HepG2 (cell line): ENCODE results near the gene ITPR1. TPM values are rescaled to one million over a fixed set of nuclear protein-coding genes. Genes with fewer than 3 reads are reported as not detected.

Source experiments
- ARID4A ChIP-seq: sonication (generic); formaldehyde crosslinking; IDR thresholded peaks from 2 replicates; pipeline ENCODE4 v1.5.0; 2020; ENCODE audit warnings: mild to moderate bottlenecking, missing genetic modification reagents, borderline replicate concordance
- HNF1A ChIP-seq, 2 experiments: sonication (generic) in 1 of 2; formaldehyde crosslinking in 1 of 2; IDR thresholded peaks; 2 replicates each; pipeline versions ENCODE4 v1.4.0 to v1.6.1; 2016 to 2020; ENCODE audit warnings: borderline replicate concordance in 1 of 2, low read depth in 1 of 2, mild to moderate bottlenecking in 1 of 2, missing genetic modification reagents in 1 of 2
- HNRNPH1 ChIP-seq: fragments of 200-400 bp; formaldehyde crosslinking; optimal IDR thresholded peaks from 2 replicates; pipeline ENCODE3; 2017; ENCODE audit warnings: mild to moderate bottlenecking, low read depth, low read length
- HOMEZ ChIP-seq: IDR thresholded peaks from 2 replicates; pipeline ENCODE4 v1.6.1; 2016; ENCODE audit warnings: low read depth
- HOXA3 ChIP-seq: sonication (generic); formaldehyde crosslinking; IDR thresholded peaks from 2 replicates; pipeline ENCODE4 v1.5.0; 2020; ENCODE audit warnings: missing genetic modification reagents
- KDM5B ChIP-seq: sonication (generic); formaldehyde crosslinking; IDR thresholded peaks from 2 replicates; pipeline ENCODE4 v1.4.0; 2020; ENCODE audit warnings: missing genetic modification reagents, mild to moderate bottlenecking, borderline replicate concordance
- PBX2 ChIP-seq: IDR thresholded peaks from 2 replicates; pipeline ENCODE4 v1.6.1; 2016; ENCODE audit warnings: control low read depth
- PRDM4 ChIP-seq: sonication (generic); formaldehyde crosslinking; IDR thresholded peaks from 2 replicates; pipeline ENCODE4 v1.9.0; 2021; ENCODE audit warnings: missing genetic modification reagents, borderline replicate concordance
- RXRA ChIP-seq: sonication (generic); formaldehyde crosslinking; IDR thresholded peaks from 2 replicates; pipeline ENCODE4 v1.5.1; 2020; ENCODE audit warnings: missing genetic modification reagents
- SAP130 ChIP-seq: IDR thresholded peaks from 2 replicates; pipeline ENCODE4 v1.6.1; 2016; ENCODE audit warnings: low read depth
- SKI ChIP-seq: fragments of 450-650 bp; IDR thresholded peaks from one replicate; pipeline ENCODE4 v1.6.1; 2018; ENCODE audit warnings: mild to moderate bottlenecking; ENCODE audit not compliant: partially characterized antibody
- ZNF282 ChIP-seq: fragments of 450-650 bp; IDR thresholded peaks from 2 replicates; pipeline ENCODE4 v1.6.1; 2018; ENCODE audit not compliant: partially characterized antibody
- ZNF343 ChIP-seq: sonication (generic); formaldehyde crosslinking; IDR thresholded peaks from 2 replicates; pipeline ENCODE4 v1.4.0; 2020; ENCODE audit warnings: mild to moderate bottlenecking, missing genetic modification reagents
- ZNF382 ChIP-seq: sonication (generic); formaldehyde crosslinking; IDR thresholded peaks from 2 replicates; pipeline ENCODE4 v1.5.0; 2020; ENCODE audit warnings: missing genetic modification reagents, mild to moderate bottlenecking, borderline replicate concordance
- ZNF607 ChIP-seq: sonication (generic); formaldehyde crosslinking; IDR thresholded peaks from 2 replicates; pipeline ENCODE4 v1.5.1; 2020; ENCODE audit warnings: missing genetic modification reagents, mild to moderate bottlenecking, borderline replicate concordance
- polyA plus RNA-seq, 8 experiments: library from polyadenylated mRNA; depleted of rRNA in 3 of 8; stranded (reverse) in 7 of 8; unstranded in 1 of 8; fragments of >200 nt; fragmentation: Illumina TruSeq in 4 of 8; extraction: Trizol in 4 of 8; gene quantifications; 2 replicates each; pipeline versions ENCODE4 v1.2.1 to v1.2.3, GENCODE V29; 2011 to 2016; ENCODE audit warnings: low read depth in 4 of 8, missing spikeins in 1 of 8, mixed read lengths in 1 of 8; ENCODE audit not compliant: insufficient read depth in 1 of 8
- total RNA-seq, 5 experiments: library from RNA; depleted of rRNA; stranded (reverse); fragments of >200 nt; fragmentation: Illumina TruSeq; extraction: Trizol; gene quantifications; 2 replicates each; pipeline ENCODE4 v1.2.3, GENCODE V29; 2016; ENCODE audit warnings: low read depth in 1 of 5

ITPR1 gene
- total and polyA plus RNA-seq, 2 of the 13 experiments (the other 11 are each of a cell fraction or from before 2014, with no cell fraction given): 10.0 to 11.4 TPM

GRCh38 chr3:4460334-4460733 is 32.8 kb upstream of the ITPR1 start (continued):
- no peak for TF ChIP-seq HOMEZ (CRISPR knock-in tag)
- TF ChIP-seq SAP130 (CRISPR knock-in tag): peak; percentile 32; the same call in 1 of the 2 replicates
- no peak for TF ChIP-seq ZNF382 (CRISPR knock-in tag)
- 0 out of 2 replicates have a peak, but pooled peaks have one; percentile 13 for TF ChIP-seq HOXA3 (CRISPR knock-in tag)
- no peak; the same call in 1 of the 2 replicates for TF ChIP-seq RXRA (CRISPR knock-in tag)
- TF ChIP-seq HNF1A (IDR thresholded peaks at IDR 0.05; ENCODE audit: low read depth): no peak
- TF ChIP-seq HNF1A (CRISPR knock-in tag; IDR thresholded peaks at IDR 0.05; ENCODE audit: borderline replicate concordance): no peak
- TF ChIP-seq PBX2 (CRISPR knock-in tag): no peak
- TF ChIP-seq SKI: no peak
- no peak for TF ChIP-seq ZNF282
- no peak for TF ChIP-seq HNRNPH1
- no peak for TF ChIP-seq ZNF607 (CRISPR knock-in tag)
- TF ChIP-seq KDM5B (CRISPR knock-in tag): no peak
- TF ChIP-seq ZNF343 (CRISPR knock-in tag): no peak
- TF ChIP-seq ARID4A (CRISPR knock-in tag): no peak
- TF ChIP-seq PRDM4 (CRISPR knock-in tag): no peak
